Measurements from ENCODE around the gene LEFTY1. TPM values are rescaled to one million over a fixed set of nuclear protein-coding genes. Genes with fewer than 3 reads are reported as not detected.

LEFTY1 gene
- total and polyA plus RNA-seq, 2 of the 13 experiments (the other 11 are each of a cell fraction or from before 2014, with no cell fraction given), result 0.29 to 0.79 TPM

DNA sequence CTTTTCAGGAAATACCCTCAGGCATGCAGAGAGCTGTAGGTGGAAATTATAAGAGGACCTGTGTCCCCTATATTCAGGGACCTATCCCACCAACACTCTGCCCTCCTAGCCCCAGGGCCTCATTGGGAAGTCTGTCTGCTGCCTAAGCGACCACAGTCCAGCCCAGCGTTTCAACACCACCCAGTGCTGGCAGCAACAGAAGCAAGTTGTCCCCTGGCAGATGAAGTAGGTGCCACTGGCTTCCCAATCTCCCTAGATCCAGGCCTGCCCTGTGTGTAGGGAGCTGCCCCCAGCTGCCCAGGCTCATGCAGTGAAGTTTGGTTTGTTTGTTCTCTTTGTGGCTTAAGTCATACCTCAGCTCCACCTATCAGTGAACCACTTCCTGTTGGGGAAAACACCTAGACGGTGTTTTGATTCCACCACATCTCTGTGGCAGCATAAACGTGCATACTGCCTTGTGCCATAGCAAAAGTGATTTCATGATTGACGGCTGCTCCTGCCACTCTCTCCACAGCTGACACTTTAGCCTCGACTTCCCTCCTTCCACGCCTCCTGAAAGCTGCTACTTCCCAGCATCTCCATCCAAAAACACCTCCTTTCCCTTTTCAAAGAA, 8.1 kb upstream of the LEFTY1 start:
- Histone ChIP-seq H3K9ac (ENCODE audit: insufficient read depth, low read depth, low read length) (peak overlapping the region; percentile 40), H4K20me1 (ENCODE audit: insufficient read depth, low read length) (no peaks in the 10 kb centered on the region), H3K27me3 (ENCODE audit: control insufficient read depth in 1 of 2, insufficient read depth in 2 of 2, low read length in 2 of 2) (no peaks in the 10 kb centered on the region), H3K27ac (ENCODE audit: extremely low read length, insufficient read depth, low read length) (no peak overlapping the region), H3K79me2 (ENCODE audit: insufficient read depth, low read length) (no peaks in the 10 kb centered on the region), H3K4me2 (ENCODE audit: low read depth, low read length) (peak overlapping the region; percentile 75), H2AFZ (ENCODE audit: low read length) (peak overlapping the region; percentile 71), H3K36me3 (replicated peaks in 1 of 2; ENCODE audit: control insufficient read depth in 1 of 2, insufficient read depth in 2 of 2, low read length in 2 of 2) (no peaks in the 10 kb centered on the region; a peak in 1 of 5 replicates), H3K4me1 (ENCODE audit: insufficient read depth, low read length) (peaks cover 40% of the 10 kb centered on the region), H3K9me3 (ENCODE audit: low read length) (no peaks in the 10 kb centered on the region), H3K4me3 (replicated peaks in 1 of 3; ENCODE audit: insufficient read depth in 1 of 3, low read depth in 2 of 3, low read length in 3 of 3) (peak overlapping the region in 2 of 3 experiments; percentile 9 to 46; a peak in 2 of 6 replicates)
- intact Hi-C loops (cut with micrococcal nuclease; ENCODE audit: unreplicated experiment), result no loop called here
- no TSS peak for BruUV-seq (replicated peaks)
- CTCF ChIA-PET (ENCODE audit: low intra/inter-chr PET ratio, low total read pairs), result no interaction called here
- peak; percentile 82 for FAIRE-seq
- in situ Hi-C loops (cut with HindIII; ENCODE audit: extremely low pct_ligation_motif_present, low pct_unique_long_range_greater_than_20kb), result no loop called here
- POLR2A ChIA-PET, result interaction anchor here (0.5 to 3.5 kb wide), 5 partner anchors 10 to 119 kb away, joined by 3 to 29 read pairs (median 7); partner anchors contain the start of genes PYCR2, SRP9 and TMEM63A
- peak; percentile 94 for ATAC-seq
- peak; percentile 68 for DNase-seq (ENCODE audit: low spot score)
- 5% methylated on average over 7 of the region's 7 CpGs for WGBS (ENCODE audit: low lambda C conversion rate)
- TF ChIP-seq NCOA1 (CRISPR knock-in tag; IDR thresholded peaks at IDR 0.05), result no peak
- peak; percentile 64 for TF ChIP-seq SALL1 (CRISPR knock-in tag; IDR thresholded peaks at IDR 0.05)
- TF ChIP-seq ZNF17 (CRISPR knock-in tag; IDR thresholded peaks at IDR 0.05), result no peak
- peak; percentile 59 for TF ChIP-seq FOXP4 (CRISPR knock-in tag; IDR thresholded peaks at IDR 0.05)
- peak; percentile 80; the same call in 1 of the 2 replicates for TF ChIP-seq ETV5 (CRISPR knock-in tag; IDR thresholded peaks at IDR 0.05; ENCODE audit: borderline replicate concordance)
- no peak for TF ChIP-seq ZNF577 (CRISPR knock-in tag; IDR thresholded peaks at IDR 0.05; ENCODE audit: borderline replicate concordance, low read depth)
- no peak for TF ChIP-seq EZH2 (conservative IDR thresholded peaks at IDR 0.05; ENCODE audit: low read depth, low read length)
- no peak for TF ChIP-seq ZNF615 (CRISPR knock-in tag; IDR thresholded peaks at IDR 0.05; ENCODE audit: borderline replicate concordance)
- TF ChIP-seq, protein P1, sequence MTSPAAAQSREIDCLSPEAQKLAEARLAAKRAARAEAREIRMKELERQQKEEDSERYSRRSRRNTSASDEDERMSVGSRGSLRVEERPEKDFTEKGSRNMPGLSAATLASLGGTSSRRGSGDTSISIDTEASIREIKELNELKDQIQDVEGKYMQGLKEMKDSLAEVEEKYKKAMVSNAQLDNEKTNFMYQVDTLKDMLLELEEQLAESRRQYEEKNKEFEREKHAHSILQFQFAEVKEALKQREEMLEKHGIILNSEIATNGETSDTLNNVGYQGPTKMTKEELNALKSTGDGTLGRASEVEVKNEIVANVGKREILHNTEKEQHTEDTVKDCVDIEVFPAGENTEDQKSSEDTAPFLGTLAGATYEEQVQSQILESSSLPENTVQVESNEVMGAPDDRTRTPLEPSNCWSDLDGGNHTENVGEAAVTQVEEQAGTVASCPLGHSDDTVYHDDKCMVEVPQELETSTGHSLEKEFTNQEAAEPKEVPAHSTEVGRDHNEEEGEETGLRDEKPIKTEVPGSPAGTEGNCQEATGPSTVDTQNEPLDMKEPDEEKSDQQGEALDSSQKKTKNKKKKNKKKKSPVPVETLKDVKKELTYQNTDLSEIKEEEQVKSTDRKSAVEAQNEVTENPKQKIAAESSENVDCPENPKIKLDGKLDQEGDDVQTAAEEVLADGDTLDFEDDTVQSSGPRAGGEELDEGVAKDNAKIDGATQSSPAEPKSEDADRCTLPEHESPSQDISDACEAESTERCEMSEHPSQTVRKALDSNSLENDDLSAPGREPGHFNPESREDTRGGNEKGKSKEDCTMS (CRISPR knock-in tag; conservative IDR thresholded peaks at IDR 0.05), result no peak
- no peak for TF ChIP-seq SIN3B (IDR thresholded peaks at IDR 0.05; ENCODE audit: low read length)
- TF ChIP-seq NFE2 (CRISPR knock-in tag; IDR thresholded peaks at IDR 0.05), result no peak
- TF ChIP-seq ZSCAN20 (CRISPR knock-in tag; IDR thresholded peaks at IDR 0.05; ENCODE audit: borderline replicate concordance), result no peak
- no peak for TF ChIP-seq ZNF670 (CRISPR knock-in tag; IDR thresholded peaks at IDR 0.05; ENCODE audit: borderline replicate concordance)
- TF ChIP-seq SATB2 (CRISPR knock-in tag; IDR thresholded peaks at IDR 0.05), result no peak
- no peak for TF ChIP-seq ZNF205 (CRISPR knock-in tag; IDR thresholded peaks at IDR 0.05)
- TF ChIP-seq SOX13 (IDR thresholded peaks at IDR 0.05), result no peak
- peak in 1 of 2 experiments; percentile 41; a peak in 1 of 4 replicates for TF ChIP-seq SOX13 (CRISPR knock-in tag; conservative IDR thresholded peaks at IDR 0.05 in 1 of 2, IDR thresholded peaks at IDR 0.05 in 1 of 2)
- no peak for TF ChIP-seq BCL6 (CRISPR knock-in tag; IDR thresholded peaks at IDR 0.05)
